IPS-20b (cell line): ENCODE results near the gene RASSF3.

ENCODE experiments used
- H3K27ac ChIP-seq: one replicate; pipeline ENCODE4 v1.5.1; 2013; ENCODE audit warnings: low read length
- H3K27me3 ChIP-seq: 2 replicates; pipeline ENCODE4 v1.6.1; 2013; ENCODE audit warnings: mild to moderate bottlenecking, low read length, inconsistent platforms; ENCODE audit not compliant: insufficient read depth
- H3K36me3 ChIP-seq: 2 replicates; pipeline ENCODE4 v1.6.1; 2013; ENCODE audit warnings: low read depth, mild to moderate bottlenecking, inconsistent platforms, low read length, moderate library complexity; ENCODE audit not compliant: insufficient read depth
- H3K4me1 ChIP-seq: 2 replicates; pipeline ENCODE4 v1.6.1; 2013; ENCODE audit warnings: mild to moderate bottlenecking, control low read depth, inconsistent platforms, low read length, moderate library complexity; ENCODE audit not compliant: insufficient read depth
- H3K4me3 ChIP-seq: 2 replicates; pipeline ENCODE4 v1.5.1; 2013; ENCODE audit warnings: mild to moderate bottlenecking, low read length, inconsistent platforms
- H3K9ac ChIP-seq: 2 replicates; pipeline ENCODE4 v1.6.1; 2013; ENCODE audit warnings: low read depth, mild to moderate bottlenecking, inconsistent platforms, low read length, moderate library complexity
- H3K9me3 ChIP-seq: 2 replicates; pipeline ENCODE4 v1.6.1; 2013; ENCODE audit warnings: mild to moderate bottlenecking, low read depth, low read length, inconsistent platforms; ENCODE audit not compliant: insufficient read depth

Gene RASSF3

GRCh38 chr12:64707362-64707761 is 97.1 kb downstream of the RASSF3 start:
- H3K27me3 ChIP-seq = no peaks in the 10 kb centered on the region
- no peak overlapping the region for H3K9ac ChIP-seq
- no peak overlapping the region for H3K4me3 ChIP-seq
- no peaks in the 10 kb centered on the region for H3K36me3 ChIP-seq
- H3K9me3 ChIP-seq = no peaks in the 10 kb centered on the region
- H3K4me1 ChIP-seq = no peaks in the 10 kb centered on the region
- no peak overlapping the region for H3K27ac ChIP-seq

- no peaks in the 10 kb centered on the region for H3K4me1 ChIP-seq
- no peaks in the 10 kb centered on the region for H3K9me3 ChIP-seq
- peaks cover 2% of the 10 kb centered on the region for H3K36me3 ChIP-seq
- no peaks in the 10 kb centered on the region for H3K27me3 ChIP-seq
- no peak overlapping the region for H3K4me3 ChIP-seq
- no peak overlapping the region for H3K27ac ChIP-seq
- H3K9ac ChIP-seq = no peak overlapping the region
Observed at GRCh38 chr12:64707926-64708325, 97.6 kb downstream of the RASSF3 start.

- Histone ChIP-seq H3K36me3 (peaks cover 13% of the 10 kb centered on the region), H3K27me3 (no peaks in the 10 kb centered on the region), H3K4me1 (no peaks in the 10 kb centered on the region), H3K9ac (no peak overlapping the region), H3K27ac (no peak overlapping the region), H3K4me3 (no peak overlapping the region), H3K9me3 (no peaks in the 10 kb centered on the region)
Observed at GRCh38 chr12:64709429-64709828, 99.1 kb downstream of the RASSF3 start.

GRCh38 chr12:64713376-64713775 is 103.1 kb downstream of the RASSF3 start:
- no peaks in the 10 kb centered on the region for H3K4me1 ChIP-seq
- no peak overlapping the region for H3K27ac ChIP-seq
- H3K9ac ChIP-seq = no peak overlapping the region
- no peaks in the 10 kb centered on the region for H3K9me3 ChIP-seq
- no peaks in the 10 kb centered on the region for H3K27me3 ChIP-seq
- H3K4me3 ChIP-seq = no peak overlapping the region
- peaks cover 49% of the 10 kb centered on the region for H3K36me3 ChIP-seq

GRCh38 chr12:64714551-64714968 is 104.3 kb downstream of the RASSF3 start:
- H3K9ac ChIP-seq = no peak overlapping the region
- H3K4me3 ChIP-seq = no peak overlapping the region
- no peaks in the 10 kb centered on the region for H3K27me3 ChIP-seq
- H3K27ac ChIP-seq = no peak overlapping the region
- no peaks in the 10 kb centered on the region for H3K4me1 ChIP-seq
- H3K36me3 ChIP-seq = peaks cover 58% of the 10 kb centered on the region
- no peaks in the 10 kb centered on the region for H3K9me3 ChIP-seq

GRCh38 chr12:64716371-64716770 is 106.1 kb downstream of the RASSF3 start:
- Histone ChIP-seq H3K36me3 (peaks cover 75% of the 10 kb centered on the region), H3K4me3 (no peak overlapping the region), H3K9me3 (no peaks in the 10 kb centered on the region), H3K27ac (no peak overlapping the region), H3K9ac (no peak overlapping the region), H3K4me1 (no peaks in the 10 kb centered on the region), H3K27me3 (no peaks in the 10 kb centered on the region)

- H3K9me3 ChIP-seq = no peaks in the 10 kb centered on the region
- no peaks in the 10 kb centered on the region for H3K27me3 ChIP-seq
- no peaks in the 10 kb centered on the region for H3K4me1 ChIP-seq
- peaks cover 76% of the 10 kb centered on the region for H3K36me3 ChIP-seq
- no peak overlapping the region for H3K9ac ChIP-seq
- H3K27ac ChIP-seq = no peak overlapping the region
- no peak overlapping the region for H3K4me3 ChIP-seq
Observed at GRCh38 chr12:64716839-64717455, 106.7 kb downstream of the RASSF3 start.

- Histone ChIP-seq H3K27ac (no peak overlapping the region), H3K4me1 (no peaks in the 10 kb centered on the region), H3K36me3 (peaks cover 84% of the 10 kb centered on the region), H3K9me3 (no peaks in the 10 kb centered on the region), H3K9ac (no peak overlapping the region), H3K4me3 (no peak overlapping the region), H3K27me3 (no peaks in the 10 kb centered on the region)
Observed at GRCh38 chr12:64718649-64719048, 108.4 kb downstream of the RASSF3 start.

GRCh38 chr12:64720884-64721283 is 110.6 kb downstream of the RASSF3 start:
- Histone ChIP-seq H3K4me1 (no peaks in the 10 kb centered on the region), H3K9ac (no peak overlapping the region), H3K27me3 (no peaks in the 10 kb centered on the region), H3K9me3 (no peaks in the 10 kb centered on the region), H3K4me3 (no peak overlapping the region), H3K27ac (no peak overlapping the region), H3K36me3 (peaks cover 67% of the 10 kb centered on the region)

- H3K9me3 ChIP-seq = no peaks in the 10 kb centered on the region
- H3K4me1 ChIP-seq = no peaks in the 10 kb centered on the region
- H3K4me3 ChIP-seq = no peak overlapping the region
- H3K27ac ChIP-seq = no peak overlapping the region
- no peaks in the 10 kb centered on the region for H3K27me3 ChIP-seq
- no peak overlapping the region for H3K9ac ChIP-seq
- peaks cover 56% of the 10 kb centered on the region for H3K36me3 ChIP-seq
Observed at GRCh38 chr12:64722835-64723234, 112.5 kb downstream of the RASSF3 start.

- Histone ChIP-seq H3K4me3 (no peak overlapping the region), H3K4me1 (no peaks in the 10 kb centered on the region), H3K36me3 (peaks cover 55% of the 10 kb centered on the region), H3K27me3 (no peaks in the 10 kb centered on the region), H3K9me3 (no peaks in the 10 kb centered on the region), H3K27ac (no peak overlapping the region), H3K9ac (no peak overlapping the region)
Observed at GRCh38 chr12:64723630-64724029, 113.3 kb downstream of the RASSF3 start.

- H3K9me3 ChIP-seq = no peaks in the 10 kb centered on the region
- H3K4me3 ChIP-seq = no peak overlapping the region
- no peaks in the 10 kb centered on the region for H3K27me3 ChIP-seq
- no peak overlapping the region for H3K27ac ChIP-seq
- H3K9ac ChIP-seq = no peak overlapping the region
- no peaks in the 10 kb centered on the region for H3K4me1 ChIP-seq
- H3K36me3 ChIP-seq = peaks cover 56% of the 10 kb centered on the region
Observed at GRCh38 chr12:64724201-64724745, 114.0 kb downstream of the RASSF3 start.
